Measurements from ENCODE around the gene SEL1L3. TPM values are rescaled to one million over a fixed set of nuclear protein-coding genes. Genes with fewer than 3 reads are reported as not detected.

The SEL1L3 gene
- total RNA-seq, 3 donors from 2014 or later (not counting 1 experiment from before 2014, with no cell fraction given), result 45.4 to 61.0 (median 45.7) TPM

GRCh38 chr4:25905371-25905770 is 42.6 kb upstream of the SEL1L3 start:
- DNase-seq (no peak), ATAC-seq (no peak)
- H3K9me3 Mint-ChIP-seq, result no peaks in the 10 kb centered on the region
- no peaks in the 10 kb centered on the region for H3K27me3 ChIP-seq (ENCODE audit: control insufficient read depth, insufficient read depth, low read length)
- no peak overlapping the region for H3K4me3 ChIP-seq (ENCODE audit: low read length)
- 89% methylated on average over 1 of the region's 4 CpGs for WGBS (ENCODE audit: insufficient coverage)
- H3K4me3 Mint-ChIP-seq, result no peak overlapping the region
- H3K4me1 ChIP-seq (ENCODE audit: control insufficient read depth, insufficient read depth, low read length), result peaks cover 4% of the 10 kb centered on the region
- intact Hi-C loops (cut with micrococcal nuclease), result no loop called here
- H3K9me3 ChIP-seq (ENCODE audit: control insufficient read depth, insufficient read depth, low read length), result no peaks in the 10 kb centered on the region
- no peaks in the 10 kb centered on the region for H3K36me3 Mint-ChIP-seq
- no peaks in the 10 kb centered on the region for H3K4me1 Mint-ChIP-seq
- H3K27me3 Mint-ChIP-seq (ENCODE audit: low read depth in 2 of 2), result peaks cover 7 to 14% of the 10 kb centered on the region in 2 donors
- no peak overlapping the region for H3K27ac Mint-ChIP-seq
- H3K36me3 ChIP-seq (ENCODE audit: control insufficient read depth, insufficient read depth, low read length), result no peaks in the 10 kb centered on the region
- H3K27ac ChIP-seq (ENCODE audit: low read length), result no peak overlapping the region
- TF ChIP-seq CTCF (IDR thresholded peaks at IDR 0.05), result no peak

- Mint-ChIP-seq H3K27ac (no peak overlapping the region), H3K4me3 (no peak overlapping the region)
- TF ChIP-seq CTCF (IDR thresholded peaks at IDR 0.05), result no peak
Measured at GRCh38 chr4:25904748-25905082, 41.9 kb upstream of the SEL1L3 start.

GRCh38 chr4:25903900-25904747 is 41.3 kb upstream of the SEL1L3 start:
- no peak overlapping the region for H3K4me3 Mint-ChIP-seq
- no peaks in the 10 kb centered on the region for H3K9me3 Mint-ChIP-seq

More at GRCh38 chr4:25904748-25905082, 41.9 kb upstream of the SEL1L3 start:
- H3K27ac ChIP-seq (ENCODE audit: low read length), result peak overlapping the region; percentile 23
- no peaks in the 10 kb centered on the region for H3K36me3 Mint-ChIP-seq
- 81% methylated on average over 3 of the region's 3 CpGs for WGBS (ENCODE audit: insufficient coverage)
- ATAC-seq, result no peak
- no peak for DNase-seq
- H3K27me3 ChIP-seq (ENCODE audit: control insufficient read depth, insufficient read depth, low read length), result no peaks in the 10 kb centered on the region
- H3K27me3 Mint-ChIP-seq (ENCODE audit: low read depth in 2 of 2), result peaks cover 7 to 12% of the 10 kb centered on the region in 2 donors
- intact Hi-C loops (cut with micrococcal nuclease), result no loop called here
- H3K9me3 Mint-ChIP-seq, result no peaks in the 10 kb centered on the region
- H3K9me3 ChIP-seq (ENCODE audit: control insufficient read depth, insufficient read depth, low read length), result no peaks in the 10 kb centered on the region
- peaks cover 4% of the 10 kb centered on the region for H3K4me1 ChIP-seq (ENCODE audit: control insufficient read depth, insufficient read depth, low read length)
- no peaks in the 10 kb centered on the region for H3K4me1 Mint-ChIP-seq
- no peaks in the 10 kb centered on the region for H3K36me3 ChIP-seq (ENCODE audit: control insufficient read depth, insufficient read depth, low read length)
- H3K4me3 ChIP-seq (ENCODE audit: low read length), result no peak overlapping the region

More at GRCh38 chr4:25903900-25904747, 41.3 kb upstream of the SEL1L3 start:
- ATAC-seq (no peak), DNase-seq (no peak)
- no peaks in the 10 kb centered on the region for H3K9me3 ChIP-seq (ENCODE audit: control insufficient read depth, insufficient read depth, low read length)
- no peak overlapping the region for H3K4me3 ChIP-seq (ENCODE audit: low read length)
- peaks cover 4% of the 10 kb centered on the region for H3K4me1 ChIP-seq (ENCODE audit: control insufficient read depth, insufficient read depth, low read length)
- no peaks in the 10 kb centered on the region for H3K27me3 ChIP-seq (ENCODE audit: control insufficient read depth, insufficient read depth, low read length)
- H3K36me3 ChIP-seq (ENCODE audit: control insufficient read depth, insufficient read depth, low read length), result no peaks in the 10 kb centered on the region
- TF ChIP-seq CTCF (IDR thresholded peaks at IDR 0.05), result no peak
- no peak overlapping the region for H3K27ac Mint-ChIP-seq
- intact Hi-C loops (cut with micrococcal nuclease), result no loop called here
- WGBS (ENCODE audit: insufficient coverage), result 84% methylated on average over 8 of the region's 8 CpGs
- no peaks in the 10 kb centered on the region for H3K4me1 Mint-ChIP-seq
- H3K36me3 Mint-ChIP-seq, result no peaks in the 10 kb centered on the region
- H3K27me3 Mint-ChIP-seq (ENCODE audit: low read depth in 2 of 2), result peaks cover 6 to 9% of the 10 kb centered on the region in 2 donors
- H3K27ac ChIP-seq (ENCODE audit: low read length), result no peak overlapping the region

Measured in natural killer cell (primary cell).